GM12878 (cell line): ENCODE measurements around the gene BCAR3. TPM values are rescaled to one million over a fixed set of nuclear protein-coding genes. Genes with fewer than 3 reads are reported as not detected.

ENCODE experiments used
- CBX3 ChIP-seq: fragments of 200-600 bp; sonication (generic); IDR thresholded peaks from 2 replicates; pipeline ENCODE4 v1.6.1; 2016; ENCODE audit warnings: low read depth, borderline replicate concordance
- CHD2 ChIP-seq: IDR thresholded peaks from 2 replicates; pipeline ENCODE4 v1.6.1; 2011; ENCODE audit warnings: low read depth, low read length, improper control_type of control experiment, borderline replicate concordance
- EED ChIP-seq: sonication (generic); IDR thresholded peaks from 2 replicates; pipeline ENCODE4 v1.6.1; 2016; ENCODE audit warnings: antibody characterized with exemption, low read depth
- IRF4 ChIP-seq: IDR thresholded peaks from 2 replicates; pipeline ENCODE4 v1.6.1; 2011; ENCODE audit warnings: low read depth, low read length
- NFIC ChIP-seq: IDR thresholded peaks from 2 replicates; pipeline ENCODE4 v1.6.1; 2012; ENCODE audit warnings: low read depth, mild to moderate bottlenecking, inconsistent platforms, low read length, moderate library complexity
- POLR2AphosphoS2 ChIP-seq: IDR thresholded peaks from 2 replicates; pipeline ENCODE4 v1.6.1; 2011; ENCODE audit warnings: low read depth, mild to moderate bottlenecking, low read length, improper control_type of control experiment, moderate library complexity
- SMAD5 ChIP-seq: IDR thresholded peaks from 2 replicates; pipeline ENCODE4 v1.6.1; 2016; ENCODE audit warnings: antibody characterized with exemption, low read depth
- SP1 ChIP-seq: IDR thresholded peaks from one replicate; pipeline ENCODE4 v1.6.1; 2011; ENCODE audit warnings: low read depth, low read length
- SRF ChIP-seq, 2 experiments: IDR thresholded peaks; 2 replicates each; pipeline ENCODE4 v1.6.1; 2011; ENCODE audit warnings: low read depth in 2 of 2, low read length in 2 of 2, mild to moderate bottlenecking in 1 of 2, moderate library complexity in 1 of 2
- STAT1 ChIP-seq: fragments of 450-650 bp; conservative IDR thresholded peaks from 2 replicates; pipeline ENCODE4 v1.6.1; 2014; ENCODE audit warnings: antibody characterized with exemption, mild to moderate bottlenecking
- TBL1XR1 ChIP-seq: IDR thresholded peaks from 2 replicates; pipeline ENCODE4 v1.6.1; 2012; ENCODE audit warnings: low read depth, low read length, improper control_type of control experiment
- ZNF24 ChIP-seq: fragments of 450-650 bp; IDR thresholded peaks from 2 replicates; pipeline ENCODE4 v1.6.1; 2017; ENCODE audit warnings: antibody characterized with exemption, mild to moderate bottlenecking
- polyA plus RNA-seq, 11 experiments: library from polyadenylated mRNA; depleted of rRNA in 4 of 11; unstranded in 6 of 11; stranded (reverse) in 5 of 11; fragments of >200 nt; fragmentation: Nextera tagmentation in 4 of 11; fragmentation: Illumina TruSeq in 1 of 11; extraction: Ambion mirVana in 4 of 11; extraction: Trizol in 1 of 11; gene quantifications; 1 replicate in 1 of 11; 2 replicates in 10 of 11; pipeline versions ENCODE4 v1.2.1 to v1.2.3, GENCODE V29; 2011 to 2016; ENCODE audit warnings: inconsistent platforms in 2 of 11, missing spikeins in 2 of 11, low read depth in 1 of 11
- total RNA-seq, 4 experiments: library from RNA; depleted of rRNA in 3 of 4; stranded (reverse); fragments of >200 nt in 3 of 4; fragmentation: Illumina TruSeq in 1 of 4; extraction: Trizol in 1 of 4; gene quantifications; 2 replicates each; pipeline versions ENCODE4 v1.2.1 to v1.2.3, GENCODE V29; 2013 to 2021
- TF ChIP-seq, protein P1 (sequence below): IDR thresholded peaks from 2 replicates; pipeline ENCODE4 v1.6.1; 2012; ENCODE audit warnings: low read depth, low read length, improper control_type of control experiment
- TF ChIP-seq, protein P2 (sequence below): fragments of 450-650 bp; formaldehyde crosslinking; IDR thresholded peaks from 2 replicates; pipeline ENCODE4 v1.4.0; 2020; ENCODE audit warnings: mild to moderate bottlenecking, moderate library complexity
- TF ChIP-seq, protein P3 (sequence below): fragments of 450-650 bp; IDR thresholded peaks from 2 replicates; pipeline ENCODE4 v1.6.1; 2017; ENCODE audit warnings: antibody characterized with exemption, mild to moderate bottlenecking, moderate library complexity
- TF ChIP-seq, protein P4 (sequence below): fragments of 150-350 bp; IDR thresholded peaks from 2 replicates; pipeline ENCODE4 v1.6.1; 2016; ENCODE audit warnings: low read depth, low read length
- TF ChIP-seq, protein P5 (sequence below): fragments of 450-650 bp; IDR thresholded peaks from 2 replicates; pipeline ENCODE4 v1.6.1; 2017; ENCODE audit warnings: low read depth, mild to moderate bottlenecking, moderate library complexity
- TF ChIP-seq, protein P6 (sequence below): fragments of 450-650 bp; IDR thresholded peaks from 2 replicates; pipeline ENCODE4 v1.6.1; 2016; ENCODE audit warnings: mild to moderate bottlenecking

Gene BCAR3
- total and polyA plus RNA-seq, 10 of the 15 experiments (the other 5 are each of a cell fraction or from before 2014, with no cell fraction given) = 1.3 to 6.6 (median 1.8) TPM

DNA sequence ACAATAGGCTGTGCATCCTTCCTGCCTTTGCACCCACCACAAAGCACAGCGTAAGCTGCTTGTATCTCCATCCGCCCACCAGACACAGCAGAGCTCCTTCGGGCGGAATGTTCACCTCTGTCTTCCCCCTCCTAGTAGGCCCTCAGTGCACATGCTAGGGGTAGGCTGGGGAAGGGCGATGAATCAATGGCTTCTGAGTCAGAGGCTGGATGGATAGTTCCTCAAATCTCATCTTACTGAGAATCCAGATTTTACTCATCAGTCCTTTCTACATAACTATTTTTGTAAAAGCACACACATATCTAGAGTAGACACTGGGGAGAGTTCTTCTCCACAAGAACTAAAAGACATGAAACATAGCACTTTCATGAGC, 73.8 kb downstream of the BCAR3 start (continued):
- TF ChIP-seq SP1 (no peak), POLR2AphosphoS2 (no peak), IRF4 (peak; percentile 98), STAT1 (no peak), SRF (IDR thresholded peaks at IDR 0.05; ENCODE audit: low read depth in 2 of 2, low read length in 2 of 2) (0 out of 4 replicates have a peak, but pooled peaks of 1 of the 2 experiments have one; percentile 49), SMAD5 (no peak), EED (peak; percentile 92), CHD2 (no peak), CBX3 (no peak), TBL1XR1 (peak; percentile 92), ZNF24 (0 out of 2 replicates have a peak, but pooled peaks have one; percentile 53), NFIC (peak; percentile 99)
- TF ChIP-seq, protein P1, sequence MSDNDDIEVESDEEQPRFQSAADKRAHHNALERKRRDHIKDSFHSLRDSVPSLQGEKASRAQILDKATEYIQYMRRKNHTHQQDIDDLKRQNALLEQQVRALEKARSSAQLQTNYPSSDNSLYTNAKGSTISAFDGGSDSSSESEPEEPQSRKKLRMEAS = no peak
- TF ChIP-seq, protein P2, sequence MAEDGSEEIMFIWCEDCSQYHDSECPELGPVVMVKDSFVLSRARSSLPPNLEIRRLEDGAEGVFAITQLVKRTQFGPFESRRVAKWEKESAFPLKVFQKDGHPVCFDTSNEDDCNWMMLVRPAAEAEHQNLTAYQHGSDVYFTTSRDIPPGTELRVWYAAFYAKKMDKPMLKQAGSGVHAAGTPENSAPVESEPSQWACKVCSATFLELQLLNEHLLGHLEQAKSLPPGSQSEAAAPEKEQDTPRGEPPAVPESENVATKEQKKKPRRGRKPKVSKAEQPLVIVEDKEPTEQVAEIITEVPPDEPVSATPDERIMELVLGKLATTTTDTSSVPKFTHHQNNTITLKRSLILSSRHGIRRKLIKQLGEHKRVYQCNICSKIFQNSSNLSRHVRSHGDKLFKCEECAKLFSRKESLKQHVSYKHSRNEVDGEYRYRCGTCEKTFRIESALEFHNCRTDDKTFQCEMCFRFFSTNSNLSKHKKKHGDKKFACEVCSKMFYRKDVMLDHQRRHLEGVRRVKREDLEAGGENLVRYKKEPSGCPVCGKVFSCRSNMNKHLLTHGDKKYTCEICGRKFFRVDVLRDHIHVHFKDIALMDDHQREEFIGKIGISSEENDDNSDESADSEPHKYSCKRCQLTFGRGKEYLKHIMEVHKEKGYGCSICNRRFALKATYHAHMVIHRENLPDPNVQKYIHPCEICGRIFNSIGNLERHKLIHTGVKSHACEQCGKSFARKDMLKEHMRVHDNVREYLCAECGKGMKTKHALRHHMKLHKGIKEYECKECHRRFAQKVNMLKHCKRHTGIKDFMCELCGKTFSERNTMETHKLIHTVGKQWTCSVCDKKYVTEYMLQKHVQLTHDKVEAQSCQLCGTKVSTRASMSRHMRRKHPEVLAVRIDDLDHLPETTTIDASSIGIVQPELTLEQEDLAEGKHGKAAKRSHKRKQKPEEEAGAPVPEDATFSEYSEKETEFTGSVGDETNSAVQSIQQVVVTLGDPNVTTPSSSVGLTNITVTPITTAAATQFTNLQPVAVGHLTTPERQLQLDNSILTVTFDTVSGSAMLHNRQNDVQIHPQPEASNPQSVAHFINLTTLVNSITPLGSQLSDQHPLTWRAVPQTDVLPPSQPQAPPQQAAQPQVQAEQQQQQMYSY (CRISPR knock-in tag) = no peak
- TF ChIP-seq, protein P3, sequence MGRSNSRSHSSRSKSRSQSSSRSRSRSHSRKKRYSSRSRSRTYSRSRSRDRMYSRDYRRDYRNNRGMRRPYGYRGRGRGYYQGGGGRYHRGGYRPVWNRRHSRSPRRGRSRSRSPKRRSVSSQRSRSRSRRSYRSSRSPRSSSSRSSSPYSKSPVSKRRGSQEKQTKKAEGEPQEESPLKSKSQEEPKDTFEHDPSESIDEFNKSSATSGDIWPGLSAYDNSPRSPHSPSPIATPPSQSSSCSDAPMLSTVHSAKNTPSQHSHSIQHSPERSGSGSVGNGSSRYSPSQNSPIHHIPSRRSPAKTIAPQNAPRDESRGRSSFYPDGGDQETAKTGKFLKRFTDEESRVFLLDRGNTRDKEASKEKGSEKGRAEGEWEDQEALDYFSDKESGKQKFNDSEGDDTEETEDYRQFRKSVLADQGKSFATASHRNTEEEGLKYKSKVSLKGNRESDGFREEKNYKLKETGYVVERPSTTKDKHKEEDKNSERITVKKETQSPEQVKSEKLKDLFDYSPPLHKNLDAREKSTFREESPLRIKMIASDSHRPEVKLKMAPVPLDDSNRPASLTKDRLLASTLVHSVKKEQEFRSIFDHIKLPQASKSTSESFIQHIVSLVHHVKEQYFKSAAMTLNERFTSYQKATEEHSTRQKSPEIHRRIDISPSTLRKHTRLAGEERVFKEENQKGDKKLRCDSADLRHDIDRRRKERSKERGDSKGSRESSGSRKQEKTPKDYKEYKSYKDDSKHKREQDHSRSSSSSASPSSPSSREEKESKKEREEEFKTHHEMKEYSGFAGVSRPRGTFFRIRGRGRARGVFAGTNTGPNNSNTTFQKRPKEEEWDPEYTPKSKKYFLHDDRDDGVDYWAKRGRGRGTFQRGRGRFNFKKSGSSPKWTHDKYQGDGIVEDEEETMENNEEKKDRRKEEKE = no peak
- TF ChIP-seq, protein P4, sequence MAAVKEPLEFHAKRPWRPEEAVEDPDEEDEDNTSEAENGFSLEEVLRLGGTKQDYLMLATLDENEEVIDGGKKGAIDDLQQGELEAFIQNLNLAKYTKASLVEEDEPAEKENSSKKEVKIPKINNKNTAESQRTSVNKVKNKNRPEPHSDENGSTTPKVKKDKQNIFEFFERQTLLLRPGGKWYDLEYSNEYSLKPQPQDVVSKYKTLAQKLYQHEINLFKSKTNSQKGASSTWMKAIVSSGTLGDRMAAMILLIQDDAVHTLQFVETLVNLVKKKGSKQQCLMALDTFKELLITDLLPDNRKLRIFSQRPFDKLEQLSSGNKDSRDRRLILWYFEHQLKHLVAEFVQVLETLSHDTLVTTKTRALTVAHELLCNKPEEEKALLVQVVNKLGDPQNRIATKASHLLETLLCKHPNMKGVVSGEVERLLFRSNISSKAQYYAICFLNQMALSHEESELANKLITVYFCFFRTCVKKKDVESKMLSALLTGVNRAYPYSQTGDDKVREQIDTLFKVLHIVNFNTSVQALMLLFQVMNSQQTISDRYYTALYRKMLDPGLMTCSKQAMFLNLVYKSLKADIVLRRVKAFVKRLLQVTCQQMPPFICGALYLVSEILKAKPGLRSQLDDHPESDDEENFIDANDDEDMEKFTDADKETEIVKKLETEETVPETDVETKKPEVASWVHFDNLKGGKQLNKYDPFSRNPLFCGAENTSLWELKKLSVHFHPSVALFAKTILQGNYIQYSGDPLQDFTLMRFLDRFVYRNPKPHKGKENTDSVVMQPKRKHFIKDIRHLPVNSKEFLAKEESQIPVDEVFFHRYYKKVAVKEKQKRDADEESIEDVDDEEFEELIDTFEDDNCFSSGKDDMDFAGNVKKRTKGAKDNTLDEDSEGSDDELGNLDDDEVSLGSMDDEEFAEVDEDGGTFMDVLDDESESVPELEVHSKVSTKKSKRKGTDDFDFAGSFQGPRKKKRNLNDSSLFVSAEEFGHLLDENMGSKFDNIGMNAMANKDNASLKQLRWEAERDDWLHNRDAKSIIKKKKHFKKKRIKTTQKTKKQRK = no peak
- TF ChIP-seq, protein P5, sequence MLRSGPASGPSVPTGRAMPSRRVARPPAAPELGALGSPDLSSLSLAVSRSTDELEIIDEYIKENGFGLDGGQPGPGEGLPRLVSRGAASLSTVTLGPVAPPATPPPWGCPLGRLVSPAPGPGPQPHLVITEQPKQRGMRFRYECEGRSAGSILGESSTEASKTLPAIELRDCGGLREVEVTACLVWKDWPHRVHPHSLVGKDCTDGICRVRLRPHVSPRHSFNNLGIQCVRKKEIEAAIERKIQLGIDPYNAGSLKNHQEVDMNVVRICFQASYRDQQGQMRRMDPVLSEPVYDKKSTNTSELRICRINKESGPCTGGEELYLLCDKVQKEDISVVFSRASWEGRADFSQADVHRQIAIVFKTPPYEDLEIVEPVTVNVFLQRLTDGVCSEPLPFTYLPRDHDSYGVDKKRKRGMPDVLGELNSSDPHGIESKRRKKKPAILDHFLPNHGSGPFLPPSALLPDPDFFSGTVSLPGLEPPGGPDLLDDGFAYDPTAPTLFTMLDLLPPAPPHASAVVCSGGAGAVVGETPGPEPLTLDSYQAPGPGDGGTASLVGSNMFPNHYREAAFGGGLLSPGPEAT = no peak
- TF ChIP-seq, protein P6, sequence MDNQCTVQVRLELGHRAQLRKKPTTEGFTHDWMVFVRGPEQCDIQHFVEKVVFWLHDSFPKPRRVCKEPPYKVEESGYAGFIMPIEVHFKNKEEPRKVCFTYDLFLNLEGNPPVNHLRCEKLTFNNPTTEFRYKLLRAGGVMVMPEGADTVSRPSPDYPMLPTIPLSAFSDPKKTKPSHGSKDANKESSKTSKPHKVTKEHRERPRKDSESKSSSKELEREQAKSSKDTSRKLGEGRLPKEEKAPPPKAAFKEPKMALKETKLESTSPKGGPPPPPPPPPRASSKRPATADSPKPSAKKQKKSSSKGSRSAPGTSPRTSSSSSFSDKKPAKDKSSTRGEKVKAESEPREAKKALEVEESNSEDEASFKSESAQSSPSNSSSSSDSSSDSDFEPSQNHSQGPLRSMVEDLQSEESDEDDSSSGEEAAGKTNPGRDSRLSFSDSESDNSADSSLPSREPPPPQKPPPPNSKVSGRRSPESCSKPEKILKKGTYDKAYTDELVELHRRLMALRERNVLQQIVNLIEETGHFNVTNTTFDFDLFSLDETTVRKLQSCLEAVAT = no peak
